ENCODE results near the gene HAP1.

- TF ChIP-seq CTCF (IDR thresholded peaks at IDR 0.05), result no peak
- no peak for TF ChIP-seq POLR2A (IDR thresholded peaks at IDR 0.05)
Measured at GRCh38 chr17:41771389-41772206, 37.2 kb upstream of the HAP1 start.

Data from esophagus squamous epithelium (tissue), 4 donors.